ENCODE measurements around the gene CHCHD10. TPM values are rescaled to one million over a fixed set of nuclear protein-coding genes. Genes with fewer than 3 reads are reported as not detected.

CHCHD10 gene
- total and polyA plus RNA-seq, 10 of the 15 experiments (the other 5 are each of a cell fraction or from before 2014, with no cell fraction given), result 13.2 to 241 (median 128) TPM

DNA sequence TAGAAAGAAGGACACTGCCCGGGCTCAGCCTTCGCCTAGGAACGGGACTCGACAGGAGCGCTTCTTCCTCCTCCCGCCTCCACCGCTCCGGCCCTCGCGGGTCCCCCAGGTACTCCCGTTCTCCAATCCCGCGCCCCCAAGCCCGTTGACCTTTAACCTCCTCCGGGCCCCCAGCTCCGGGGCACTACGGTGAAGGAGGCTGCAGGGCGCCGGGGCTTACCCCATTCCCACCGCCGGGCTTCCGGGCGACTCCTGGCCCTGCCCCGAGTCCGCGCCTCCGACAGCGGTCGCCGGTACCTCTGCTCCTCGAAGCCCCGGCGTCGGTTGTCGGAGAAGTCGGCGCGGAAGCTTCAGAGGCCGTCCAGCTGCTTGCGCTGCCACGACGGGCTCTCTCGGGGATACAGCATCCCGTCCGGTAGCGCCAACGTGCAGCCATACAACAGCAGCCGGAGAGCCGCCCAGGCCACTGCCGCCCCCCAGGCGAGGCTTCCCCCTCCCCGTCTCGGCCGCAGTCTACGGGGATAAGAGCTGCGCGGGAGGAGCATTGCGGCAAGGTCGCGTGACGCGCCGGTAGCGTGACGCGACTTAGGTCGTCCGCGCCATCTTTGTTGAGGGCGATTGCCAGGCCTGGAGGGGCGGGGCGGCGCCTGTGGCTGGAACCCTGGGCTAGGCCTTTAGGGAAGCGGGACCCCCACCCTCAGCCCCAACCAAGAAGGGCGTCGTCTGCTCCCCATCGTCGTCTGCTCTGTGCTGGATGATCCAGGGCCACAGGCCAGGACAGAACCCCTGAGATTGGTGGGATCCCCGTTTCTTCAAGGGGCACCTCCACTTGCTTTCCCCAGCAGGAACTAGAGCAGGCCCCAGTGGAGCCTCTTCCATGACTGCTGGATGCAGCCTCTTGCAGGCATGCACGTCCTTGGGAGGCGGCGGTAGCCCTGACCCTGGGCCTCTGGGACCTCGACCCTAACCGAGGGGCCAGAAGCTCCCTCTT is 50.7 kb downstream of the CHCHD10 start:
- H2AFZ ChIP-seq (ENCODE audit: control insufficient read depth, low read depth, low read length), result peak overlapping the region; percentile 99
- H3K27ac ChIP-seq (ENCODE audit: control insufficient read depth, insufficient read depth), result peak overlapping the region; percentile 64
- ChIA-PET POLR2A (interaction anchor here (0.7 to 2.7 kb wide), 8 partner anchors 9 to 127 kb away, joined by 3 to 12 read pairs (median 4); partner anchors contain the start of gene ZNF70), CTCF (interaction anchor here (1.1 to 1.8 kb wide), 5 partner anchors 32 to 132 kb away, joined by 3 to 8 read pairs (median 4); partner anchors contain the start of gene CHCHD10), SMC1A (ENCODE audit: uncharacterized antibody, unreplicated experiment) (interaction anchor here (0.9 to 1.6 kb wide), 5 partner anchors 18 to 140 kb away, joined by 3 to 6 read pairs (median 3); partner anchors contain the start of gene SLC2A11), RAD21 (ENCODE audit: unreplicated experiment) (interaction anchor here (1.0 to 2.1 kb wide), 5 partner anchors 10 to 129 kb away, joined by 3 to 7 read pairs (median 3); partner anchors contain the start of gene ZNF70)
- ATAC-seq (peak; percentile 95), DNase-seq (ENCODE audit: low read depth, low spot score) (peak; percentile 53), FAIRE-seq (peak; percentile 94)
- H3K27me3 ChIP-seq (replicated peaks in 1 of 2; ENCODE audit: control insufficient read depth in 2 of 2, insufficient read depth in 2 of 2, low read length in 1 of 2), result no peaks in the 10 kb centered on the region
- no peaks in the 10 kb centered on the region for H4K20me1 ChIP-seq (ENCODE audit: control insufficient read depth, insufficient read depth)
- no peaks in the 10 kb centered on the region for H3K9me3 ChIP-seq (replicated peaks; ENCODE audit: control insufficient read depth, insufficient read depth, low read length)
- peak overlapping the region; percentile 76 for H3K4me2 ChIP-seq (ENCODE audit: control insufficient read depth, insufficient read depth)
- H3K4me3 ChIP-seq, result peak overlapping the region; percentile 83
- H3K4me1 ChIP-seq (ENCODE audit: control insufficient read depth, insufficient read depth, low read length), result peaks cover 14% of the 10 kb centered on the region
- BruUV-seq (replicated peaks), result TSS peak; percentile 75
- H3K79me2 ChIP-seq (ENCODE audit: control insufficient read depth, insufficient read depth, low read length), result peaks cover 12% of the 10 kb centered on the region
- peaks cover 7 to 16% of the 10 kb centered on the region in 2 experiments; a peak in 3 of 4 replicates for H3K36me3 ChIP-seq (ENCODE audit: control insufficient read depth in 2 of 2, insufficient read depth in 2 of 2, low read length in 1 of 2)
- intact Hi-C loops (cut with micrococcal nuclease; ENCODE audit: unreplicated experiment), result no loop called here
- WGBS (ENCODE audit: insufficient coverage, insufficient replicate concordance, low lambda C conversion rate, missing lambda C conversion rate), result 5% methylated on average over 84 of the region's 84 CpGs
- peak overlapping the region; percentile 92 for H3K9ac ChIP-seq (ENCODE audit: control insufficient read depth, insufficient read depth, low read length)
- in situ Hi-C loops (cut with MboI), result no loop called here
- TF ChIP-seq TARDBP (IDR thresholded peaks at IDR 0.05; ENCODE audit: borderline replicate concordance) (peak; percentile 93), KAT2A (conservative IDR thresholded peaks at IDR 0.05; ENCODE audit: control insufficient read depth, low read depth, low read length) (no peak), CHD1 (IDR thresholded peaks at IDR 0.05; ENCODE audit: low read depth, low read length) (0 out of 2 replicates have a peak, but pooled peaks have one; percentile 58), HDAC6 (IDR thresholded peaks at IDR 0.05; ENCODE audit: unreplicated experiment) (no peak), SRF (IDR thresholded peaks at IDR 0.05; ENCODE audit: low read depth in 2 of 2, low read length in 2 of 2) (peak in 1 of 2 experiments; percentile 31; a peak in 1 of 4 replicates), ZNF687 (IDR thresholded peaks at IDR 0.05) (peak; percentile 66; the same call in 1 of the 2 replicates), ATF3 (IDR thresholded peaks at IDR 0.05; ENCODE audit: borderline replicate concordance, extremely low read depth, low read depth, low read length) (peak; percentile 77; the same call in 1 of the 2 replicates), RELA (IDR thresholded peaks at IDR 0.05; ENCODE audit: borderline replicate concordance, partially characterized antibody) (peak; percentile 92), MXI1 (IDR thresholded peaks at IDR 0.05; ENCODE audit: low read depth, low read length) (no peak), MYB (IDR thresholded peaks at IDR 0.05; ENCODE audit: borderline replicate concordance, low read depth, low read length) (no peak), SUPT20H (IDR thresholded peaks at IDR 0.05; ENCODE audit: borderline replicate concordance, control insufficient read depth, low read depth, low read length) (no peak)
- TF ChIP-seq, protein P1, sequence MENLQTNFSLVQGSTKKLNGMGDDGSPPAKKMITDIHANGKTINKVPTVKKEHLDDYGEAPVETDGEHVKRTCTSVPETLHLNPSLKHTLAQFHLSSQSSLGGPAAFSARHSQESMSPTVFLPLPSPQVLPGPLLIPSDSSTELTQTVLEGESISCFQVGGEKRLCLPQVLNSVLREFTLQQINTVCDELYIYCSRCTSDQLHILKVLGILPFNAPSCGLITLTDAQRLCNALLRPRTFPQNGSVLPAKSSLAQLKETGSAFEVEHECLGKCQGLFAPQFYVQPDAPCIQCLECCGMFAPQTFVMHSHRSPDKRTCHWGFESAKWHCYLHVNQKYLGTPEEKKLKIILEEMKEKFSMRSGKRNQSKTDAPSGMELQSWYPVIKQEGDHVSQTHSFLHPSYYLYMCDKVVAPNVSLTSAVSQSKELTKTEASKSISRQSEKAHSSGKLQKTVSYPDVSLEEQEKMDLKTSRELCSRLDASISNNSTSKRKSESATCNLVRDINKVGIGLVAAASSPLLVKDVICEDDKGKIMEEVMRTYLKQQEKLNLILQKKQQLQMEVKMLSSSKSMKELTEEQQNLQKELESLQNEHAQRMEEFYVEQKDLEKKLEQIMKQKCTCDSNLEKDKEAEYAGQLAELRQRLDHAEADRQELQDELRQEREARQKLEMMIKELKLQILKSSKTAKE (IDR thresholded peaks at IDR 0.05; ENCODE audit: low read depth, poor library complexity, severe bottlenecking), result no peak

Data from GM12878 (cell line).